HUES64 (cell line): ENCODE data around the gene ACYP2.

Experiments
- H3K27ac ChIP-seq: 2 replicates; pipeline ENCODE4 v1.7.0; 2013; ENCODE audit warnings: low read depth, low read length, inconsistent platforms
- H3K27me3 ChIP-seq: 2 replicates; pipeline ENCODE4 v1.6.1; 2013; ENCODE audit warnings: mild to moderate bottlenecking, low read length; ENCODE audit not compliant: insufficient read depth
- H3K36me3 ChIP-seq: 2 replicates; pipeline ENCODE4 v1.6.1; 2013; ENCODE audit warnings: mild to moderate bottlenecking, low read length; ENCODE audit not compliant: insufficient read depth
- H3K4me1 ChIP-seq: 2 replicates; pipeline ENCODE4 v1.6.1; 2013; ENCODE audit warnings: mild to moderate bottlenecking, low read length, moderate library complexity; ENCODE audit not compliant: insufficient read depth
- H3K4me3 ChIP-seq: 2 replicates; pipeline ENCODE4 v1.5.1; 2013; ENCODE audit warnings: mild to moderate bottlenecking, low read length, moderate library complexity
- H3K9ac ChIP-seq: 2 replicates; pipeline ENCODE4 v1.6.1; 2013; ENCODE audit warnings: mild to moderate bottlenecking, low read depth, low read length
- H3K9me3 ChIP-seq: 2 replicates; pipeline ENCODE4 v1.6.1; 2013; ENCODE audit warnings: low read depth, low read length; ENCODE audit not compliant: insufficient read depth
- WGBS: fragments of 150-250, 120-280 bp; methylation state at CpG from one replicate; pipeline ENCODE4 v1.1.7; 2013; ENCODE audit warnings: missing lambda C conversion rate; 5-methylcytosine and 5-hydroxymethylcytosine counted together

The ACYP2 gene

DNA sequence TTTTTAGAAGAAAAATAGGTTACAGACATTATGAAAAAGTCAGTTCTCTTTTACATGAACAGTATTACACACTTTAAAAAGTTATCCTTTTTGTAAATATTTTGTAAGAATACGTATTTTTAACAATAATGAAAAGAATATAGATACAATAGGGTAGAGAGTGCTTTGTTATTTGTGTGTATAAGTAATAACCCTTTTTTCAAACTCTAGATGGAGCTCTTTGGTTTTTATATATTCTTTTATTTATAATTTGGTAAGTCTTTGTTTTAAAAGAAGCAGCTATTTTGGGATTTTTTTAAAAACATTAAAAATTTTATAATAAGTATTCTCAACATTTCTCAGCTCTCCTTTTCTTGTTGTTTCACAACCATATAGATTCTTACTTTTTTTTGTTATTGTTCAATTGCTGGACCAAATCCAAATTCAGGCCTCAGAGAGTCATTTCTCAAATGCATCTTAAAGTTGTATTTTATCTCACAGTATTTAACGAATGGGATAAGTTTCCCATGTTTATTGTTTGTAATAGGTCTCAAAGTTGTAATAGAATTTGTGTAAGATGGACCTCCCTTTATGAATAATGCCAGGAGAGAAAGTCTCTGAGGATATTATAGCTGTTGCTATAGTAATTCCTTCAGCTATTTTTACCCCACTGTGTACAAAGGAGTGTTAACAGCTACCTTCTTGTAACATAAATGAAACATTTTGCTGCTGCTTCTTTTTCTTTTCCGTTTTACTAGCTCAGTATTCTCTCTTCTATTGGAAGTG, 46.4 kb downstream of the ACYP2 start:
- no peak overlapping the region for H3K27ac ChIP-seq
- WGBS, result 88% methylated on average over 1 of the region's 3 CpGs

DNA sequence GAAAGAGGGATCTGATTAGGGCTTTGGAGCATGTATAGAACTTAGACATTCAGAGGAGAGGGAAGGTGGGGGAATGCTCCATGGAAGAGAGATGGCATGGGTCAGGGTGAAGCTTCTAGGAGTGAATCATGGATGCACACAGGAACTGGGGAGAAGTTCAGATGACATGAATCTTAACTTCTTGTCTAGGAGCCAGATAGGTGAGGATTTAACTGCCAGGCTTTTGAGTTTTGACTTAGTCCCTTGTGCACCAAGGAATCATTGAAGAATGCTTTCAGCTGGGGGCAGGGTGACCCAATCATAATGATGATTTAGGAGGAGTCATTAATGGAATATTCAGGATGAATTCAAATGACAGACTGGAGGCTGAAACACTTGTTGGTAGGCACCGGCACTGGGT, 48.7 kb downstream of the ACYP2 start:
- no peaks in the 10 kb centered on the region for H3K9me3 ChIP-seq
- no peaks in the 10 kb centered on the region for H3K4me1 ChIP-seq
- 91% methylated on average over 1 of the region's 1 CpG for WGBS
- H3K4me3 ChIP-seq, result no peak overlapping the region
- no peak overlapping the region for H3K27ac ChIP-seq
- H3K9ac ChIP-seq, result no peak overlapping the region
- no peaks in the 10 kb centered on the region for H3K36me3 ChIP-seq
- no peaks in the 10 kb centered on the region for H3K27me3 ChIP-seq

More for the DNA sequence above, 46.4 kb downstream of the ACYP2 start:
- no peaks in the 10 kb centered on the region for H3K4me1 ChIP-seq
- no peaks in the 10 kb centered on the region for H3K27me3 ChIP-seq
- H3K9ac ChIP-seq, result no peak overlapping the region
- no peak overlapping the region for H3K4me3 ChIP-seq
- no peaks in the 10 kb centered on the region for H3K9me3 ChIP-seq
- no peaks in the 10 kb centered on the region for H3K36me3 ChIP-seq

DNA sequence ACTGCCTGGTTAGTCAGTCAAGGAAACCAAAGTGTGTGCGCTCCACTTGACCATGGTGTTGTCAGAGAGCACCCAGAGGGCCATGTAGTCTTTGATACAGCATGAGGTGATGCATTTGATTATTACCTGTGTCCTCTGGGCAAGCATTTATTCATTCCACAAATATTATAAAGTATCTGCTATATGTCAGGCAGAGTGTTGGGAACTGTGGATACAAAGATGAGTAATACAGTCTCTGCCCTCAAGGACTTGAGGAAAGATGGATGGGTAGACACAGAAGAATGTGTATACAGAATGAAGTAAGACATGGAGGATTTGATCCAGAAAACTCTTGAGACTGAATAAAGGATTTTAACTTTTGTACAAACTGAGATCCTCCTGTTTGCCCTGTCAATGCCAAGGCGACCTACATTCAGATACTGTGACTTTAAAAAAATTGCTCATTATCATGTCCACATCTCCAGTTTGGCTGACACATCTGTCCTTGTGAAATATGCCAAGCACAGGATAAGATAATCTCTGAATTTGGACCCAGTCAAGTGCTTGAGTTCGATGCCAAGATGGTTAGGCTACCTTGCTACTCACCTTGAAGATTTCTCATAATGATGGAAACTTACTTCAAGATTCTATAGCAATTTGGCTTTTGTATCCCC, 50.8 kb downstream of the ACYP2 start:
- no peaks in the 10 kb centered on the region for H3K27me3 ChIP-seq
- H3K27ac ChIP-seq, result no peak overlapping the region
- H3K9me3 ChIP-seq, result no peaks in the 10 kb centered on the region
- no peaks in the 10 kb centered on the region for H3K4me1 ChIP-seq
- no peaks in the 10 kb centered on the region for H3K36me3 ChIP-seq
- WGBS, result 95% methylated on average over 3 of the region's 3 CpGs
- H3K9ac ChIP-seq, result no peak overlapping the region
- no peak overlapping the region for H3K4me3 ChIP-seq

DNA sequence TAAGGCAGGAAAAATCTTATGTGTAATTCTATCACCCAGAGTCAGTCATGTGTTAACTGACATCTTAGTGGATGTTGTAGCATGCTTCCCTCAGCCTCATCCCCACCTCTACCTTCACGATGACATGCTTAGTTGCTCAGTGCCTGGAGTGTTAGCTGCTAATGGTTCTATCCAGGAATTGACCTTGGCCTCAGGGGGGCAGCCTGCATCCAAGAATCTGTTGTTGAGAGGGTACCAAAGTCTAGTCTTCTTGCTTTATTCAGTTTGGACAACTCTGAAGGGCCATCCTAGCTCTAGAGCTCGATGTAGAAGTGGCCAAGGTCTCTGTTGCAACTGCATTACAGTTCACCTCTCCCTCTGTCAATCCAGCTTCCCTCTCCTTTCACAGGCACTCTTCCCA, 61.2 kb downstream of the ACYP2 start:
- no peaks in the 10 kb centered on the region for H3K27me3 ChIP-seq
- 56% methylated on average over 2 of the region's 2 CpGs for WGBS
- no peak overlapping the region for H3K27ac ChIP-seq
- H3K4me1 ChIP-seq, result no peaks in the 10 kb centered on the region
- H3K9ac ChIP-seq, result no peak overlapping the region
- H3K4me3 ChIP-seq, result no peak overlapping the region
- no peaks in the 10 kb centered on the region for H3K36me3 ChIP-seq
- no peaks in the 10 kb centered on the region for H3K9me3 ChIP-seq

DNA sequence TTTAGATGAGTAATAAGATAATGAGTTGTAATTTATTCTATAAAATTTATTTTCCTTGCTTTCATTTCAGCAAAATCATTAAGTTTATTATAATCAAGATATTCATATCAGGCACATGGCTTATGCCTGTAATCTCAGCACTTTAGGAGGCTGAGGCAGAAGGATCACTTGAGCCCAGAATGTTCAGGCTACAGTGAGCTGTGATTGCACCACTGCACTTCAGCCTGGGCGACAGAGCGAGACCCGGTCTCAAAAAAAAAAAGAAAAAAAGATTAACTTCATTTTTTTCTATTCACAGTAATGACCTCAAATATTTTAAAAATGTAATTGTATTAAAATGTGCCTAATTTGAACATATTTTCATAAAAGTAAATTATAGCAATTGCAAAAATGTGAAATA, 67.9 kb downstream of the ACYP2 start:
- Histone ChIP-seq H3K9me3 (no peaks in the 10 kb centered on the region), H3K9ac (no peak overlapping the region), H3K4me3 (no peak overlapping the region), H3K27me3 (no peaks in the 10 kb centered on the region), H3K4me1 (no peaks in the 10 kb centered on the region), H3K36me3 (no peaks in the 10 kb centered on the region), H3K27ac (no peak overlapping the region)
- 100% methylated on average over 3 of the region's 3 CpGs for WGBS

DNA sequence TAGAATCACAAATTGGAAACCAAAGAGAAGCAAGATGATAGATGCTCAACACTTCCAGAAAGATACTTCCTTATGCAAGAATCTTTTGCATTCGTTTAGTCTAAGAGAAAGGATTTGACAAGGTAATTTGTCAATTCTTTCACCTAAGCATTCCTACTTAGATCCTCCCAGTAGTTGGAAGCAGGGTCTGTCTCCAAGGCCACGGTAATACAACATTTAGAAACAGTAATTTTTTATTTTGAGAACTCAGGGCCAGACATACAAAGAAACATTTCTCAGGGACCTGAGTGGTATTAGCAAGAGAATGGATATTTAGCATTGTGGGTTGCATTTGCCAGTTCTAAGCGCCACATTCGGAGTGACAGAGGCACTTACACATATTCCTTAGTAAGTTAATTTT, 68.6 kb downstream of the ACYP2 start:
- no peak overlapping the region for H3K9ac ChIP-seq
- H3K4me1 ChIP-seq, result no peaks in the 10 kb centered on the region
- no peak overlapping the region for H3K27ac ChIP-seq
- 90% methylated on average over 1 of the region's 4 CpGs for WGBS
- H3K27me3 ChIP-seq, result no peaks in the 10 kb centered on the region
- no peaks in the 10 kb centered on the region for H3K36me3 ChIP-seq
- H3K4me3 ChIP-seq, result no peak overlapping the region
- H3K9me3 ChIP-seq, result no peaks in the 10 kb centered on the region

DNA sequence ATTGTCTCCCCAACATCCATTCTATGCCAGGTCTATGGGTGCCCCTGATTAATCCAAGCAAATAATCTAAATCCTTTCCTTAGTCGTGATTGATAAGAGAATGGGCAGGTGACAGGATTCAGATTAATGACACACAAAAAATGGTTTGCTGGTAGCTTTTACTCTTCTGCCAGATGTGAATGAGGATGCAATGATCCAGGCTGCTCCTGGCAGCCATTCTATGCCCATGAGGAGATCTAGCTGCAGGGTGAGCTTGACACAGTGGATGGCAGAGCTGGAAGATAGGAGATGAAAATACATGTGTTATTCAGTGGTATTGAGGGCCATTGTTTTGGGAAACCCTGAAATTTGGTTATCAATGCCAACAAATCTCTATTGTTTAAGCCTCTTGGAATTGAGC, 69.7 kb downstream of the ACYP2 start:
- Histone ChIP-seq H3K9ac (no peak overlapping the region), H3K4me3 (no peak overlapping the region), H3K4me1 (no peaks in the 10 kb centered on the region), H3K36me3 (no peaks in the 10 kb centered on the region), H3K27ac (no peak overlapping the region), H3K9me3 (no peaks in the 10 kb centered on the region), H3K27me3 (no peaks in the 10 kb centered on the region)
- WGBS, result 80% methylated on average over 1 of the region's 1 CpG

DNA sequence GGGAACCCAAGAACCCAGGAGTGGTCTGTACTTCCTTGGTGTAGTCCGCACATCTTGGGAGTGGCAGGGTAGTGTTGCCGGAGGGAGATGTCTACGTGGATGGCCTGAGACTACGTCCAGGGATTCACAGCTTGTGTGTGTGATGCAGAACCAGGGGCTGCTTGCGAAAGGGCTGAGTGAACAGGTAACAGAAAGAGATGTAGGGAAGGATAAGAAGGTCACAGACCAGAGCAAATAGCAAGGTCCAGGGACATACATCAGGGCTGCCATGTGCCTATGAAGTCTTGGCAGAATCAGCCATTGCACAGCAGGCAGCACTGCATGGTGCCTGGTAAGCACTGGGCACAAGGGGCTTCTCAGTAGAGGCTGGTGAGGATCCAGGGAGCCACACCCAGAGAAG, 71.9 kb downstream of the ACYP2 start:
- H3K4me3 ChIP-seq, result no peak overlapping the region
- no peaks in the 10 kb centered on the region for H3K9me3 ChIP-seq
- no peaks in the 10 kb centered on the region for H3K27me3 ChIP-seq
- 93% methylated on average over 5 of the region's 5 CpGs for WGBS
- no peaks in the 10 kb centered on the region for H3K36me3 ChIP-seq
- H3K9ac ChIP-seq, result no peak overlapping the region
- H3K4me1 ChIP-seq, result no peaks in the 10 kb centered on the region
- H3K27ac ChIP-seq, result no peak overlapping the region

DNA sequence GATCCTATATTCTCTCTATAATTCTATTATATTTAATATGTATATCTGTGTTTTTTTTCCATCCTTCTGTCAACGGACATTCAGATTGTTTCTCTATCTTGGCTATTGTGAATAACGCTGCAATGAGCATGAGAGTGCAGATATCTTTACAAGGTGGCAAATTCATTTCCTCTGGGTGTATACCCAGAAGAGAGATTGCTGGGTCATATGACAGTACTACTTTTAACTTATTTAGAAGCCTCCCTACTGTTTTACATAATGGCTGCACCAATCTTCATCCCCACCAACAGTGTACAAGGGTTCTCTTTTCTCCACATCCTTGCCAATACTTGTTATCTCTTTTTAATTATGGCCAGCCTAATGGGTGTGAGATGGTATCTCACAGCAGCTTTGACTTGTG, 74.1 kb downstream of the ACYP2 start:
- no peaks in the 10 kb centered on the region for H3K4me1 ChIP-seq
- no peaks in the 10 kb centered on the region for H3K27me3 ChIP-seq
- H3K36me3 ChIP-seq, result no peaks in the 10 kb centered on the region
- no peak overlapping the region for H3K4me3 ChIP-seq
- no peak overlapping the region for H3K9ac ChIP-seq
- WGBS, result 97% methylated on average over 2 of the region's 2 CpGs
- no peaks in the 10 kb centered on the region for H3K9me3 ChIP-seq
- H3K27ac ChIP-seq, result no peak overlapping the region

DNA sequence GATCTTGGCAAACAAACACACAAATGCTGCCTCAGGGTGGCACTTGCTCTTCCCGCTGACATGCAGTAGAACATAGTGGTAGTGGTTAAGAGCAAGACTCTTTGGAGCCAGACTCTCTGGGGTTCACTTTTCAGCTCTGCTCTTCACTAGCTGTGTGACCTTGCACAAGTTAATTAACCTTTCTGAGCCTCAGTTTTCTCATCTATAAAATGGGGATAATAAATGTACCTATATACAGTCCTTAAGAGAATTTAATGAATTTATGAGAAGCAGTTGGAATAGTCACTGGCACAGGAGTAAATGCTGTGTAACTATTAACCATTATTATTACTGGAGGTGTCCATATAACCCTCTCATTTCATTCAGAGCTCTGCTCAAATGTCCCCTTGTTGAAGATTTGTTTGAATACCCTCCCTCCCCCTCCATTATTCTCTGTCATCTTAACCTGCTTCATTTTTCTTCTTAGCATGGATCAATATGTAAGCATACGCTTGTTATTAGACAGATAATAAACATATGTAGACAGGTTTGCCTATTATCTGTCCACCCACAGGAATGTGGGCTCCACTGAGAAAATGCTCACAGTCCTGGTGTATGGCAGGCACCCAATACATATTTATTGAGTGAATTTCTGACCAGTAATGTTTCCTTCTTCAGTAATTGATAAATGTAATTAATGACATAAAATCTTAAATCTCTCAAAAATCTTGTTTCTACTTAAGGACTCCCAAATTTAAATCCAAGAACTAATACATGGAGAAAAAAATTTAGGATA, 76.1 kb downstream of the ACYP2 start:
- Histone ChIP-seq H3K4me1 (no peaks in the 10 kb centered on the region), H3K27ac (no peak overlapping the region), H3K9ac (no peak overlapping the region), H3K4me3 (no peak overlapping the region), H3K9me3 (no peaks in the 10 kb centered on the region), H3K27me3 (no peaks in the 10 kb centered on the region), H3K36me3 (no peaks in the 10 kb centered on the region)
- 91% methylated on average over 1 of the region's 2 CpGs for WGBS
